ENCODE results near the gene CLCF1.
"Not testable (repeated sequence)": the region's sequence is repeated elsewhere in the genome, so short reads cannot be mapped to it uniquely, and the experiment has no call there.

Gene CLCF1

DNA sequence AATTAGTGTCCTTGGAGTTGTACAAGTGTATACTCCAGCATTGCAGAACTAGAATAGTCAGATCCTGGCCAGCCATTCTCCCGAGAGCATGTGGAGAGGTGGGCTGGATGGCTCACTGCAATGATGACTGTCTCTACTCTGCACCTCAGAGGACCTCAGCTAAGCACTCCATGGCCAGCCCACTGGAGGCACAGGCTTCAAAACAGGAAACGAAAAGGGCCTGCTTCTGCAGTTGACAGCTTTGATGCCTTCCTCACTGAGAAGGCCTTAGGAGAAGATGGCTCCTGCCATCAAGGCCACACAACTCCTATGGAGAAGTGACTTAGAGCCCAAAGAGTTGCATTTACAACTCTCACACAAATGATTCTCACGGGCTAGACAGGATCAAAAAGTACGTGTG, 29.1 kb downstream of the CLCF1 start:
- DNase-seq (ENCODE audit: low read depth in 1 of 2, low spot score in 1 of 2): no peak

DNA sequence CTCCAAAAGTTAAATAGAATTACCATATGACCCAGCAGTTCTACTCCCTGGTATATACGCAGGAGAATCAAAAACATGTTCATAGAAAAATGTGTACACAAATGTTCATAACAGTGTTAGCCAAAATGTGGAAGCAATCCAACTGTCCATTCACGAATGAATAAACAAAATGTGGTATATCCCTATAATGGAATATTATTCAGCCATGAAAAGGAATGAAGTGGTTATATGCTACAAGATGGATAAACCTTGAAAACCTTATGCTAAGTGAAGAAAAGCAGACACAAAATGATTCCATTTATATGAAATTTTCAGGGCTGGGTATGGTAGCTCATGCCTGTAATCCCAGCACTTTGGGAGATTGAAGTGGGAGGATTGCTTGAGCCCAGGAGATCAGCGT, 36.1 kb downstream of the CLCF1 start:
- no peak for DNase-seq (ENCODE audit: low read depth in 1 of 2, low spot score in 1 of 2)

DNA sequence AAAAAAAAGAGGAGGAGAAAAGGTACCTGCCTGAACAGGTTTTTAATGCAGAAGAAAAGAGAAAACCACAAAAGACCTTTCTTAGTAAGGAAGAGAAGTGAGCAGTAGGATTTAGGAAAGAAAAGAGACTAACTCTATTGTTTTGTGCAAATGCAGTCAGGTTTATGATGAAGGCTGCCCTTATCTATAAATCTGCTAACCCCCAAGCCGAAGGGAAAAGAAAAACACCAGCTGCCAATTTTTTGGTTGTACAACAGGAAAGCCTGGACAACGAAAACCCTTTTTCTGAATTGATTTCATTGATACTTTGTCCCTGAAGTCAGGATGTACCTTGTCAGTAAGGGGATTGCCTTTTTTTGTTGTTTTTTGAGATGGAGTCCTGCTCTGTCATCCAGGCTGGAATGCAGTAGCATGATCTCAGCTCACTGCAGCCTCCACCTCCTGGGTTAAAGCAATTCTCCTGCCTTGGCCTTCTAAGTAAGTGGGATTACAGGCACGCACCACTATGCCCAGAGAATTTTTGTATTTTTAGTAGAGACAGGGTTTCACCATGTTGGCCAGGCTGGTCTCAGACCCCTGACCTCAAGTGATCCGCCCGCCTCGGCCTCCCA, 41.2 kb downstream of the CLCF1 start:
- DNase-seq (ENCODE audit: low read depth in 1 of 2, low spot score in 1 of 2): no peak

DNA sequence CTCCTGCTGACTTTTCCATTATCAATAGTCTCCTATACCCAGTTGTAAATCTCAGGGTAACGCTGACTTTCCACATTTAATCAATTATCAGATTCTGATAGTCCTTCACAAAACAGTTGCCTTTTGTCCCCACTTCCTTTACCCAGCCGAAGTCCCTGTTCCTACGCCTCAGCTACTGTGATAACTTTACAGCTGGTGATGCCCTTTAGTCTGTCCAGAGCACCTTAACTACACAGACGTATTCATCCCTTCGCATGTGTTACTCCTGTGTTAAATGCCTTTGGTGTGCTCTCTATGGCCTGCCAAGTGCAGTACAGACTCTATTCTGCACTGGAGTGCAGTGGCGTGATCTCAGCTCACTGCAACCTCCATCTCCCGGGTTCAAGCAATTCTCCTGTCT, 49.9 kb downstream of the CLCF1 start:
- no peak for DNase-seq (ENCODE audit: low read depth in 1 of 2, low spot score in 1 of 2)

DNA sequence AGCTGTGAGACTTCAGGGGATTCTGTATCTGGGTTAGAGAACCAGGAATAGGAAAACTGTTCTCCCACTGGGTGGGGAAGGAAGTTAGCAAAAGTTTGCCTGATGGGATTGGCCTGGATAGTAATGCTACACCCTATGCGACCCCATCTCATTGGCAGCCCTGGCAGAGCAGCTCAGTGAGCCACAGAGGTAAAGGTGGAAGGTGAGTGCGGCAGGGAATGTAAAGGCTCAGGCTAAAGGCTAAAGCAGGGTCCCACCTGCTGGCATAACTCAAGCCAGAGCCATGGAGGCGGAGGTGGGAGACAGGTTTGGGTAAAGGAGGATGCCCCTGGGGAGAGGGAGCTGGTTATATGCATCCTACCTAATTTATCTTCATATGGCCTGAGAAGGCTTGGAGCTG, 51.3 kb downstream of the CLCF1 start:
- no peak for DNase-seq (ENCODE audit: low read depth in 1 of 2, low spot score in 1 of 2)

DNA sequence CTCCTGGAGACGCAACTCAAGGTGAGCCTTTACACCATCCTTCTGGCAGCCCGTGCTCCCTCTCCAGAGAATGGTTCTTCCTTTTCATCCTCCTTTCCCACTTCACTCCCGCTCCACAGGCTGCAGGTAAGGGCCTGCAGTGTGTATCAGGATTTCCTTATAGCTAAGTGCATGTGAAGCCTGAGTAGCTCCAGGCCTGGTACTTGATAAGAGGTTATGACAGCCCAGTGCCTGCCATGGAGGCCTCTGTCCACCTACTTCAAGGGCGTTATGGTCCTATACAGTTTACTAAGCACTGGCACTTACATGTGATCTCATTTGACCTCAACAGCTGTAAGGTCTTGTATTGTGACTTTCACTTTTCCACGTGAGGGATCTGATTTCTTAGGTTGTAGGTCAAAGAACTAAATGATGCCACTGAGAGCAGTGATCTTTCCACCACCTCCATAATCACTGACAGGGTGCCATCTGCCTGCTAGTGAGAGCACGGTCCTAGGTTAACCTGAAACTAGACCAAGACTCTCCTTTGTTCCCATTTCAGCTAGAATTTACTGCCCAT, 52.0 kb downstream of the CLCF1 start:
- no peak for DNase-seq (ENCODE audit: low read depth in 1 of 2, low spot score in 1 of 2)

DNA sequence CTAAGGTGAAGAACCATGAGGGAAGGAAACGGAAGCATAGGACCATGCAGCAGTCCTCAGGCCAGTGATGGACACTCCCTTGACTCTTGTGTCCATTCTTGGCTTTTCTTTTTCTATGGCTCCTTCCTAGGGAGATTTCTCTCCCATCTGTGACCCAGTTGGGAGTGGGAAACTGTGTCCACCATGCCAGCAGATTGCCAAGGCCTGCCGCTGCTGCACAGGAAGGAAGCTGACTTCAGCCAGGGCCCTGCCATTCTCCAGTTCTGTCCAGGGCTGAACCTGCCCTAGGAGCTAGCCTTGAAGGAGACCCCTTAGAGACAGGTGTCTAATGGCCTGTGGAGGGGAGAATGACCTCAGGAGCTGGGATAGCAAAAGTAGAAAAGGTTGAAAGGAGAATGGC, 52.7 kb downstream of the CLCF1 start:
- DNase-seq (ENCODE audit: low read depth in 1 of 2, low spot score in 1 of 2): no peak

DNA sequence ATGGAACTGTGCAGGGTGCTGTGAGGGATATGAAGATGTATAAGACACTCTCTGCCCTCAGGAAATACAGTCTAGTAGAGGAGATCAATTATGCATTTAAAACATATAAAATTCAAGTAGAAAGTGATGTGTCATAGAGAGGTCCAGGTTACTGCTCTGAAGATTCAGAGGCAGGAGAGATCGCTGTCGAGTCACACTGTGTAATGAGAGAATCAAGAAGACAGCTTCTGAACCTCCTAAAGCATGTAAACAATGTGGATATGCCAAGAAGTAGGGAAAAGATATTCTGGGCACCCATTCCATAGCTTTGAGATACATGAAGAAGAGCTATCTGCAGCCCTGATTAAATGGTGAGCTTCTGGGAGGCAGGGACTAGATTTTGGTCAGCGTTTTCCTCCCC, 53.4 kb downstream of the CLCF1 start:
- no peak for DNase-seq (ENCODE audit: low read depth in 1 of 2, low spot score in 1 of 2)

DNA sequence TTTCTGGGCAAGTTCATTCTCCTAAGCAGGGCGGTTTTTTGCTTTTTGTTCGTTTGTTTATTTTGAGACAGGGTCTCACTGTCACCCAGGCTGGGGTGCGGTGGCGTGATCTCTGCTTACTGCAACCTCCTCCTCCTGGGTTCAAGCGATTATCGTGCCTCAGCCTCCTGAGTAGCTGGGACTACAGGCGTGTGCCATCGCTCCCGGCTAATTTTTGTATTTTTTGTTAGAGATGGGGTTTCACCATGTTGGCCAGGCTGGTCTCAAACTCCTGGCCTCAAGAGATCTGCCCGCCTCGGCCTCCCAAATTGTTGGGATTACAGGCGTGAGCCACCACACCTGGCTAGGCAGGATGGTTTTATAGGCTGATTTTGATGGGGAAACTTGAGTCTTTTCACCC, 54.5 kb downstream of the CLCF1 start:
- not testable (repeated sequence) for DNase-seq (ENCODE audit: low read depth in 1 of 2, low spot score in 1 of 2)

DNA sequence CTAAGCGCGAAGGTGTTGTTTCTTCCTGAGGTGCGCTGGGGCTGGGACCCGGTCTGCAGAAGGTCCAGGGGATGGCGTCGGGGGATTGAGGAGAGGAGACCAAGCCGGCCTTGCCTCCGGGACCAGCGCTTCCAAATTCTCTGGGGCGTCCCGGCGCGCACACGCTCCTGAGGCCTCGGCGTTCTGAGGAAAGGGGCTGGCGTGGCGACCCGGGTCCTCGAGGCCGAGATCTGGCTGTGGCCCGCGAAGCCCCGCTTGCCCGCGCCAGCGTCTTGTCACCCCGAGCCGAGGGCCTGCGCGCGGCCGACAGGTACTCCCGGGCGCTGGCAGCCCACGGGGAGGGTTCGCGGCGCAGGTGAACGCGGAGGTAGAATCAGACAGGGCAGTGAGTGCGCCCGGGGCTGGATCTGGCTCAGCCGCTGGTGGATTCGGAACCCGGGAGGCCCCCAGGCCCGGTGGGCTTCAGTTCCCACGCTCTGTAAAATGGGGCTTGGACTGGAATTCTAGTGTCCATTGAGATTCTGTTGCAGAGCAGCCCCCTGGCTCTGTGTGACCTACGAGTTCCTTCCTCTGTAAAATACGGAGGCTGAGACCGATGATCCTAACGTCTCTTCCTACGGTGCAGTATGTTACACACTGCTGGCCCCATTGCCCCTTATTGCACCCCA, 55.4 kb downstream of the CLCF1 start:
- no peak for DNase-seq (ENCODE audit: low read depth in 1 of 2, low spot score in 1 of 2)

DNA sequence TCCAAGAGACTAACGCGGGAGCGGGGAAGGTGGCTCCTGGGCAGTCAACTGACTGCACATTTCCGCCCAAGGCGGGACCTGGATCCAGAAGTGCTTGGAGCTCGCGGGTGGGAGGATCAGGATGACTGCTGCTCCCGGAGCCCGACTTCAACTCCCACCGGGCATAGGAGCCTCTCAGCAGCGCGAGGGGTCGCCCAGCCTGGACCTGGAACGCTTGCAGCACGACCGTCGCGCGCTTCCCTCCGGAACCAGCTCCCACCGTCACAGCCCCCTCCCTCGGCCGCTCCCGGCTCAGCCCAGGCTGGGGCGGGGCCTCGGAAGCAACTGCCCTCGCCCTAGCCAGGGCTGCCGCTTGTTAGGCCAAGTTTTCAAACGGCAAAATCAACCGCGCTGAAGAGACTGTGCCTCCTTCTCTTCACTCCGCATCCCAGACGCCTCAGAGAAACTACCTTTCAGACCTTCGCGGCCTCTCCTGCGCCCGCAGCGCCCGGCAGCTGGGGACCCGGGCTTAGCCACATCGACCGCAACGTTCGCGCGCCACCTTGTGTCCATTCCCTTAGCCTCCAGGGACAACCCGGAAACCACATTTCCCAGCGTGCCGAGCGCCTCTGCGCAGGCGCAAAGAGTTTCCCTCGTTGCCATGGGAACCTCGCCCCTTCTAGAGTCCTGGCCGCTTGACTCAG, 56.1 kb downstream of the CLCF1 start:
- DNase-seq (ENCODE audit: low read depth in 1 of 2, low spot score in 1 of 2): peak; percentile 97

DNA sequence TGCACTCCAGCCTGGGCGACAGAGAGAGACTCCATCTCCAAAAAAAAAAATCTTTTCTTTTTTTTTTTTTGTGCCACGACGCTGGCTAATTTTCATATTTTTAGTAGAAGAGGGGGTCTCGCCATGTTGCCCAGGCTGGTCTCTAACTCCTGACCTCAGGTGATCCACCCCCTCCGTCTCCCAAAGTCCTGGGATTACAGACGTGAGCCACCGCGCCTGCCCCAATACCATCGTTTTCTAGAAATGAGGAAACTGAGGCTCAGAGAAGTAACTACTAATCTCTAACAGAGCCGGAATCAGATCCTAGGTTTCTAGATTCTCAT, 56.6 kb downstream of the CLCF1 start:
- DNase-seq (ENCODE audit: low read depth in 1 of 2, low spot score in 1 of 2): no peak

DNA sequence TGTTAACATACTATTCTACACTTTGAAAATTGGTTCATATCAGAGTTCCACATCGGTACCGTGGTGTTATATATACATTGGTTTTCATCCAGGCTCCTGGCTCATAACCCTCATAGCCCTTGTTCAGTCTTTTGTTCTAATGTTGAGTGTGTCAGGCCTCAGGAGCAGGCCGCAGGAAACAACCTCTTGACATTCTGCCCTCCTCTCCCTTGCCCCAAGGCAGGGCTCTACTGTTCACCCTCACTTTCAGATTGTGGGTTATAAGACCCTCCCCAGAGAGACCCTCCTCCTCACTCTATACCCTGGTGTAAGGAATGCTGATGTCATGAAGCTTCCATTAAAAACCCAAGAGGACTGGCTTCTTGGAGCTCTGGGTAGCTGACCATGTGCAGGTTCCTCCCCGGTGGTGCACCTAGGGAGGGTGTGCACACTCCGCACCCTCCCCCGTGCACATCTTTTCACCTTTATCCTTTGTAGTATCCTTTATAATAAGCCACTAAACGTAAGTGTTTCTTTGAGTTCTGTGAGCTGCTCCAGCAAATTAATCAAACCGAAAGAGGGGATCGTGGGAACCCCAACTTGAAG, 58.0 kb downstream of the CLCF1 start:
- DNase-seq (ENCODE audit: low read depth in 1 of 2, low spot score in 1 of 2): no peak

DNA sequence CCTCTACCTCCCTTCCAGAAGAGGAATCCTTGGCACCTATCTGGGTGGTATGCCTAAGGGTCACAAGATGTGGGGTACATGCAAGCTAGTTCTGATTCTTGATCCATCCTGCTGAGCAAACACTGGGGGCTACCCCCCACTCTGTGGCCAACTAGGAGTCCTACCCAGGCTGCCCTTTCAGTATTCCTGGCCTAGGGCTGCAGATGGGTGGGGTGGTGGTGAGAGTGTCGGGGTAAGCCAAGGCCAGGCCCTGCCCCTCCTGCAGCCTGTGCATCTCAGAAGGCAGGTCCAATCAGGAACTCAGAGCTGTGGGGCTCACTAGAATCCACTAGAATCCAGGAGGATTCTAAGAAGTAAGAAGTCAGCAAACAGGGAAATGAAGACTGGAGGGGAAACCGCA, 59.2 kb downstream of the CLCF1 start:
- DNase-seq (ENCODE audit: low read depth in 1 of 2, low spot score in 1 of 2): no peak
